Inferior parietal cortex (tissue), 1 donor: ENCODE results near the gene ZNF512B.

Experiments
- DNase-seq: peaks from one replicate; pipeline ENCODE4 v3.0.0-alpha.2; 2016; ENCODE audit errors: extremely low spot score

Gene ZNF512B

DNA sequence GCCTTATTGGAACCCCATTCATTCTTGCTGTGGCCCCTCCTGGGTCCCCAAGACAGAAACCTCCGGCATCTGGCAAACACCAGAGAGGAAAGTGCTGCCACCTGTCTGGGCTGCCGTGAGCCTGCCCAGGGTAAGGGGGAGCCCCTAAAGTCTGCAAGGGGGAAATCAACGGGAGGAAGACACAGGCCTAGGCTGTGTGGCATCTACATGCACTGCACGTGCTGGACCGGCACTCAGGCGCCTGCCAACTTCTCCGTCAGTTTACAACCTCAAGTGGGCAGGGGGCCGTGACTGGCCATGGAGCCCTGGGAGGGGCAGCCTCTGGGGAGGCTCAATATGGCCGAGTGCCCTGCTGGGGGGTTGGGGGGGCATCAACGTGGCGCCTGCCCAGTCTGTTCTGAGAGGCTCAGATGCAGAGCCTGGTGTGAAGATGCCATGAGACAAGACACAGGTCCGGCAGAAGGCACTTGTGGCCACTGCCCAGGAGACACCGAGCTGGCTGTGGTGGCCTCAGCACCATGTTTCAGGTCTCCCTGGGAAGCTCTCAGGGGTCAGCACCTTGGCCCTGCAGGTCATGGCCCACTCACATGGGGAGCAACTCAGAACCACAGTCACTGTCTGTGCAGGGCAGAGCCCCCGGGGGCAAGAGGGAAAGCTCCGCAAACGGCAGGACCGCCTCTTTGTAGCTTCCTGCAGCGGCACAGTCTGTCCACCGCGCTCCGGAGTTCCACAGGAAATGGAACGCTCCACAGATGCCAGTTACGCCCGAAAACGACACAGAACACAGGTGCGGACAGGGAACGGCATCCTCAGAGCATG is 21.9 kb downstream of the ZNF512B start:
- no peak for DNase-seq

DNA sequence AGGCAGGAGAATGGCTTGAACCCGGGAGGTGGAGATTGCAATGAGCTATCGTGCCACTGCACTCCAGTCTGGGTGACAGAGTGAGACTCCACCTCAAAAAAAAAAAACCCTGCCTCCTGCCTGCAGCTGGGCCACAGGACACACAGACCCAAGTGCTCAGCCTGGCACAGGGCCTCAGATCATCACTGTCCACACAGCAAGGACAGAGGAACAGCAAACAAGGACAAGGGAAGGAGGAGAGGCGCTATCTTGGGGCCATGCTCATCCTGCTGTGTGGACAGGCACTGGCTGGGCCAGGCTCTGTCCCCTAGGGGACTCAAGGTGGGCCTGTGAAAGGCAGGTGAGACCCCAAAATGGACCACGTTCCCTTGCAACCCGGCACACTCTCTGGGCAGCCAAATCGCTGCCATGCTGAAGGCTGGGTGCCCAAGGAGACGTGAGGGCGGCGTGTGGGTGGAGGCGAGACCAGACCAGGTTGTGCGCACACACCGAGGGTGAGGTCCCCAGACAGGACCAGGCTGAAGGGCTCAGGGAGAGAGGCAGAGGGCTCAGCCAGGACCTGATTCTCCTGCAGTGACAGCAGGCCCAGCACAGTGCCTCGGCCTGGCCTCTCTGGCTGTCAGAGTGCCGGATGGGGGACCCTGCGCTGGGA is 22.6 kb downstream of the ZNF512B start:
- no peak for DNase-seq

DNA sequence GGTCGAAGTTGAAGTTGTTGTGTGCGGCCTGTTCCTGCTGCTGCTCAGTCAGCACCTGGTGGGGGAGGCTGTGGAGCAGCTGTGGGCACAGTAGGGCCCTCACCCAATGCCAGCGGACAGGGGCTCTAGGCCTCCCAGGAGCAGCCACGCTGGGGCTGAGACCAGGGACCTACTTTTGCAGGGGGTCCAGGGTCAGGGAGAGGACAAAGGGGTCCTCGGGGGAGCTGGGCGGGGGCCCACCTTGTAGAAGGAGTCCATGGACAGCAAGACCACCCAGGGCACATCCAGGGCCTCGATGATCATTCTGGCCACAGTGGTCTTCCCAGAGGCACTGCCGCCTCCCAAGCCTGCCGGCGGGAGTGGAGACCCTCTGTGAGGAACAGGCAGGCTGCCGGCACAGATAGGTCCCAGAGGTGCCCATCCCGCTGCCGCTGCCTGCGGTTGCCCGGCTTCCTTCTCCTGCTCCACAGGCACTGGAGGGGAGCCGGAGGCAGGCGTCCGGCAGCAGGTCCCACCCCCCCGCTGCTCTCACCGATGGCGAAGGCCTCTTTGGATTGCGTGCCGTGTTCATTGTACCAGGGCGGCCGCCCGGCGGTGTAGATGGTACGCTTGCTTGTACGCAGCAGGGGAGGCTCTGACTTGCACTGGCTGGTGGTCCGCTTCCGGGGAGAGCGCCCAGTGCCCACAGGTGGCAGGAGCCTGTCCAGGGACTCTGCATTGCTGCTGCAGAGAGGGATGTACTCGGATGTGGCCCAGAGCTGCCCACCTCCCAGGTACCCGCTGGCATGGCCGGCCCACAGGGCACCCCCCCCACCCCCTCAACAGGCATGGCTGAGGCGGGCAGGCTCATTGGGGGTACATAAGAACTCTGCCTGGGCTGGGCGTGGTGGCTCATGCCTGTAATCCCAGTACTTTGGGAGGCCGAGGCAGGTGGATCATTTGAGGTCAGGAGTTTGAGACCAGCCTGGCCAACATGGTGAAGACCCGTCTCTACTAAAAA is 23.5 kb downstream of the ZNF512B start:
- no peak for DNase-seq

DNA sequence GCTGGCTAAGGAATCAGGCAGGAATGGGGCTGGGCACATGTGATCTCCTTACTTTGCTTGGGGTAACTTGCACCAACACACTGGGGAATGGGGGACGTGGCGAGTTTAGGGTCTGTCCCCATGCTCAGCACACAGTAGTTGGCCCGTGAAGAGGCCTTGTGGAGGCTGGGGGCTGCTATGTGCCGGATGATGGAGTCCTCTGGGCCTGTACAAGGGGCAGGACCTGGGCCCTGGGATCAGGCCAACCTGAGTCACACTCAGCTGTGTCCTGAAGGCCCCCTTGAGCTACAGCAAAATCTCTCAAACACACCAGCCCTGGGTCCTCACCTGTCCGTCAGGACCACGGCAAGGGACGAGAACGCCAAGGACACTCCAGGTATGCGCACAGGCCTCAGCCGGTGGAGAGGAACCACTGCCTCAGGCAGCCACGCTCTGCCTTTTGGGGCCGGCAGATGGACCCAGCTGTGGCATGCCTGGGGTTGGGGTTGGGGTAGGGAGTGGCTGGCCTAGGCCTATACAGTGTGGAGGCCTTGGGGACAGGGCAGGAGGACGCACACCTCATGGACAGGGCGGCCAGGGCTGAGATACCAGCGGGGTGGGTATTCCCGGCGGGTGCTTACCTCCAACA is 24.6 kb downstream of the ZNF512B start:
- DNase-seq, result no peak

DNA sequence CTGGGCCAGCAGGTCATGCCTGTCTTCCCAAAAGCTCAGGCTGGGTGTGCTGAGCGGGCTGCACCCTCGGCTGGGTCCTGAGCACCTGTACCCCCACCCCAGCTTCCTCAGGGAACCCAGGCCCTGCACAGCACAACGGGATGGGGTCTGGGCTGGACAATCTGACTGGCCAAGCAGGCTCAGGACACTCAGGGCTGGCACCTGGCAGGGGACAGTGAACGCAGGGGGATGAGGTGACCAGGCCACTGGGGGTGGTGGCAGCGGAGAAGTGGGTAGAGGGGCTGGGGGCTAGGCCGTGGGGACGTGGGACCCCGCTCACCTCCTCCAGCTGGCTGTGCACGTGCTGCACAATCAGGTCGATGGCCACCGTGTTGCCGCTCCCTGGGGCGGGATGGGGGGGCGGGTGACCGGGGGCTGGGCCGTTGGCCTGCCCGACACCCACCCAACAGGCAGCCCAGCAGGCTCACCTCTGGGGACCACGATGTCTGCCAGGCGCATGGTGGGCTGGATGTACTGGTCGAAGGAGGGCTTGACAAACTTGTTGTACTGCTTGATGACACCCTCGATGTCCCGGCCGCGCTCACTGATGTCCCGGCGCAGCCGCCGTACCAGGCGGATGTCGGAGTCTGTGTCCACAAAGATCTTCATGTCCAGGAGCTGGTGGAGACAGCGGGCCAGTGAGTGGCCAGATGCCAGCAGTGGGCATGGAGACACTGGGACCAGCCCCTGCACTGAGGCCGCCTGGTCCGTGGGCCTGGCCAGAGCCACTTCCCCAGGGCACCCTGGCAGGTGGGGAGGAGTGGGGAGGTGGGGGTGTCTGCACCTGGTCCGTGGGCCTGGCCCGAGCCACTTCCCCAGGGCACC is 25.4 kb downstream of the ZNF512B start:
- no peak for DNase-seq

DNA sequence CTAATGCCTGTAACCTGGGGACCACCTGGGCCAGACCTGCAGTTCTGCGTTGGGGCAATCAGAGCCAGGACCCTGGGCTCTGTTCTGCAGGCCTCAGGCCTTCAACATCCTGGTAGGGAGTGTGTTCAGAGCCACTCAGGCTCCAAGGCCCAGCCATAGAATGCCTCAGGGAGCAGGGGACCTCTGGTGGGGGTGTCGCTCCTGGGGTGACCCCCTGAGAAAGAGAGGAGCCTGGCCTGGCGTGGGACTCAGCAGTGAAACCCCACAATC is 26.0 kb downstream of the ZNF512B start:
- DNase-seq, result no peak

DNA sequence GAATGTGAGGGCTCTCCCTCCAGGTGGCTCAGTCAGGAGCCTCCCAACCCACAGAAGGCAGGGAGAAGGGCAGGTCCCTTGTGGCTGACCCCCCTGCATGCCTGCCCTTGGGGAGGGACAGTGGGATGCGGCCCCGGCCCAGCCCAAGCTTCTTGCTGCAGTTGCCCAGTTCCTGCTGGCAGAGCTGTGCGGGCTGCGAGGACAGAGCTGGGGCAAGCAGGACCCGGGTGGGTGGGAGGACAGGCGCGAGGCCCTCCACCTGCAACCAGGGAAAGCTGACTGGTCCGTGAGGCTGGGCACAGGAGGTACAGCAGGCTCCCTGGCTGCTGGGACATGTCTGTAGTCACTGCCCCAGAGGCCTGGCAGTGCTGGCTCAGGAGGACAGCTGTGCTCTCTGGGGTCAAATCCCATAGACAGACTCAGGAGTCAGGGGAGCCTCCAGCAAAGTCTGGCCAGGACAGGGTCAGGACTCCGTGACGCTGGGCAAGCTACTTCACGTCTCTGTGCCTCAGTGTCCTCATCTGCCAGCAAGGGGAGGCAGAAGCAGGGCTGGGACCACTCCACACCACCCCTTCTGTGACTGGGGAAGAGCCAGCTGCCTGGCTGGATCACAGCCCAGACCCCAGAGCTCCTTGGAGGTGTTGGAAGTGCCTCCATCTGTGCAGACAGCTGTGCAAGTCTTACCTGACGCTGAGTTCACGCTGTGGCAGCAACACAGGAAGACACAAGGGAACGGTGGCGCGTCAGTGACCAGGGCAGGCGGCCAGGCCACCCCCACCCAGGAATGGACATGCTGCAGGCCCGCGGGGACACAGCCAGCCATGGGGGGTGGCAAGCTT is 26.5 kb downstream of the ZNF512B start:
- no peak for DNase-seq

DNA sequence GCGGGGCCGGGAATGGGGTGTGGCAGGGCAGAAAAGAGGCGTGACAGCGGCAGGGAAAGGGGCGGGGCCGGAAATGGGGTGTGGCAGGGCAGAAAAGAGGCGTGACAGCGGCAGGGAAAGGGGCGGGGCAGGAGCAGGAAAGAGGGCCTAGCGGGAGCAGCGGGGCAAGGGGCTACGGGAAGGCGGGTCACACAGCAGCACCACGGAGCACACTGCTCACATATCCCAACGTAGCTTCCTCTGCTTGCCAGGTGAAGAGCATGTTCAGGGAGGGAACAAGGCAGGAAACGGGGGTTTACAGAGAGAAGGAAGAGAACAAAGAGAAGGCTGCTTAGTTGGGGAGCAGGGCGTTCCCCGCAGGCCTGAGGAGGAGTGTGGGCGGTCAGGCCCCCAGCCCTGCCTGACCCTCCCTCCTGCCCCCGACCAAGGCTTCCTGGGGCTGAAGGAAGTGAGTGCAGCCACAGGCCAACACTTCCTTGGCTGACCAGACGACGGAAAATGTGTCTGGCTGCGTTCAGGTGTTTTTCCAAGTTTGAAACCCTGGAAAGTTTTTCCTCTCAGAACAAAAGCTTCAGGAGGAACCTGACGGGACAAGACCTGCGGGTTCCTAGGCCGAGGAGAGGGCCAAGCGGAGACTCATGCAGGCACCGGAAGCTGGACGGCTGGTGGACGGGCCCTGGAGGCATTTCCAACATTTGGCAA is 27.3 kb downstream of the ZNF512B start:
- no peak for DNase-seq

DNA sequence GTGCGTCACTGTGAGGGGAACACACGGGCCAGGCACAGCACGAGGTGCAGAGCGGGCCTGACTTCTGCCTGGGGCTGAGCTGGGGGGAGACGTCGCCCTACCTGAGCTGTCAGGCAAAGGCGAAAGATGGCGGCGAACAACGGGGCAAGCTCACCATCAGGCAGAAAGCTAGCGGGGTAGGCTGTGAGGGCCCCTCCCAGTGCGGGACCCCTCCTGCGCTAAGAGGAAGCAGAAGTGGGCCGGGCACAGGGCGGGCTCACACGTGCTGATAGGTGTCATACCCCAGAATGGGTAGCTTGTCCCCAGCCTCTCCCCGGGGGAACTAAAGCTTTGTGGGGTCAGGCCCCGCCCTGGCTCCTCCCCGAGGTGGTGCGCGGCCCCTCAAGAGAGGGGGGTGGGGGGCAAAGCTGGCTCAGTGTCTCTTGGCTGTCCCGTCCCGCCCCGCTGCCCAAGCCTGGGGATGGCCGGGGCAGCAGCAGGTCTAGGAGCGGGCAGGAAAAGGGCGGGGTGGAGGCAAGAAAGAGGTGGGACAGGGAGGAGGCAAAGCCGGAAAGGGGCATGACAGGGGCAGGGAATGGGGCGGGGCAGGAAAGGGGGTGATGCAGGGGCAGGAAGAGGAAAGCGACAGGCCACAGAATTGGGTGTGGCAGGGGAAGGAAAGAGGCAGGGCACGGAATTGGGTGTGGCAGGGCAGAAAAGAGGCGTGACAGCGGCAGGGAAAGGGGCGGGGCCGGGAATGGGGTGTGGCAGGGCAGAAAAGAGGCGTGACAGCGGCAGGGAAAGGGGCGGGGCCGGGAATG is 28.2 kb downstream of the ZNF512B start:
- no peak for DNase-seq

DNA sequence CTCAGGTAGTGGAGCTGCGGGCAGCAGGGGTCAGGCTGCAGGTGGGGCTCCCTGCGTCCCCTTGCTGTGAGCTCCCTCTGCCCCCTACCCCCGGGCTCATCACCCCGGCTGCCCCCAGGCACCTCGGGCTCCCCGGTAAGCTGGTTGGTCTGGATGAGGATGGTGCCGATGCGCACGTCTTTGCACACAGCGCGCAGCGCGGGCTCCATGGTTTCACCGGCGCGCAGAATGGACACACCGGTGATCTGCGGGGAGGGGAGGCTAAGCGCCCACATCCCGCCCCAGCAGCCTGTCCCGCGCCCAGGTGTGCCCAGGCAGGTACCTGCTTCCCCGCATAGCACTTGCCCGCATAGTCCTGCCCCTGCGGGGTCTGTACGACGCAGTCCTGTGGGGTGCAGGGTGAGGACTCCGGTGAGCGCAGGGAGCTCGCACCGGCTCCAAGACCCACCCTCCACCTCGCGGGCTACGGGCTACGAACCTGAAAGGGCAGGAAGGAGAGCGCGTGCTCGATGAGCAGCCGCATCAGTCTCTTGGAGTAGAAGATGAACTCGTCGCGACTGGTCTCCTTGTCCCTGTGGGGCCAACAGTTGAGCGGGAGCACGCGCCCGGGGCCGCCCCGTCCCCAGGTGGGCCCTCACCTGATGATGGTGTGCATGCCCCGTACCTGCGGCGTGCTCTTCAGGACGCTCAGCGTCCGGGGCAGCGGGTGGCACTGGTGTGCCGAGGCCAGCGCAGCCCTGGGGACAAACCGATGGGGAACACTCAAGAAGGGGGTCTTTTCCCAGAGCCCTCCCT is 29.1 kb downstream of the ZNF512B start:
- no peak for DNase-seq

DNA sequence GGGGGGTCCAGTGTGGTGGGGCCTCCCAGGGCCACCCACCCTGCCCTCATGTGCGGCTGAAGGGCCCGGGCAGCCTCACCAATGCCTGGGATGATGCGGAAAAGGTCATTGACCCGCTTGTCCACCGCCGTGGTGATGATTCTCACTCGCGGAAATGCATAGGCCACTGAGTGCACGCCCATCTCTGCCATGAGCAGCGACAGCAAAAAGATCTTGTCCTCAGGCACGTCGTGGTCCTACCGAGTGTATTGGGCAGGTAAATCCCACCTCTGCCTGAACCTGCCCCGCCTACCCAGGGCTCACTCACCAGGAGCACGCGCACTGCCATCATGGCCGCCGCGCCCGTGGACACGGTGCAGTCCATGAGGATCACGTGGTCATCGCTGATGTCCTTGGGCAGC is 29.7 kb downstream of the ZNF512B start:
- DNase-seq, result no peak

DNA sequence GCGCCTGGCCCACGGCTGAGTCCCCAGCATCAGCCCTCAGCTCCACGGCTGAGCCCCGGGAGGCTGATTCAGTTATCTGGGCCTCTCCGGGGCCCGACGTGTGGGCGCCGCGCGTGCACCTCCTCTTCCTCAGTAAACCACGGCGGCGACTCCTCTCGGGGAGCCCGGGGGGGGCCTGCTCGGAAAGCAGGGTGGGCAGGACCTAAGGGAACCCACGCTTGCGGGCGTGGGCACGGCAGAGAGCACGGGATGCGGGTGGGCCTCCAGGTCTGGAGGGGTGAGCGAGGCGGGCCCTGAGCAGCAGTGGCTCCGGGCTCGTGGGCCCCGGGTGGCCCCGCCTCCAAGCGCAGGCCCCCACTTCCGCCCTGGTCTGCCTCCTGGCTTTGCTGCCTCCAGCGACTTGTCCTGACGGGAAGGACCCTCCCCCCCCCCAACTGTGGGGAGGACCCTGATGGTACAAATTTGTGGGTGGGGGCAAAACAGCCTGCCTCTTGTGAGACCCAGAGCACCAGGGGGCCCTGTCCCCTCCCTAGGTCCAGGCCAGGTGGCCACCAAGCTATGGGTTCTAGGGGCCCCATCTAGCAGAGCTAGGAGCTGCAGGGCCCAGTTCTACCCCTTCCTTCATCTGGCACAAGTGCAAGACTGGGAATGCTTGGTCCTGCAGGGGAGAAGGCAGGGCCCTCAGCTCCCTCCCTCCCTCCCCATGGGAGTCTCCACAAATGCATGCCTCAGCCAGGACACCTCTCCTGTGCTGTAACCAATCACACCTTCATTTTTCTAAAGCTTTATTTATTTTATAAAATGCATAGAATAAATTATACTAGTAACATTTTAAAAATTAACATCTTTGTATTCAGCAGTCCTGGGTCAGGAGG is 30.4 kb downstream of the ZNF512B start:
- no peak for DNase-seq

DNA sequence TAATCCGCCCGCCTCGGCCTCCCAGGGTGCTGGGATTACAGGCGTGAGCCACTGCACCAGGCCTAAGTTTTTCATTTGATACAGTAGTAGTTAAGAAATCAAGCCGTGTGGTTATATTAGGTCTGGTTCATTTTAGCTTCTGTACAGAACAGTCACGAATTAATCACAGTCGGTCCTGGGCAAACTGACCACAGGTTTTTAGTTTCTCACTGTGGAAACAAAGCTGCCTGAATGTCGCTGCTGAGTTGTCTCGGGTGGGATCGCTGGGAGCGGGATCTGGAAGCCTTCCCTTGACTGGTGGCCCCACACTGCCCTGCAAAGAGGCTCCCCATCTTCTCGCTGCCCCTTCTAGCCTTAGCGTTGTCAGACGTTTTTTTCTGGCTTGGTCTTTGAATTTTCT is 32.1 kb downstream of the ZNF512B start:
- DNase-seq, result no peak

DNA sequence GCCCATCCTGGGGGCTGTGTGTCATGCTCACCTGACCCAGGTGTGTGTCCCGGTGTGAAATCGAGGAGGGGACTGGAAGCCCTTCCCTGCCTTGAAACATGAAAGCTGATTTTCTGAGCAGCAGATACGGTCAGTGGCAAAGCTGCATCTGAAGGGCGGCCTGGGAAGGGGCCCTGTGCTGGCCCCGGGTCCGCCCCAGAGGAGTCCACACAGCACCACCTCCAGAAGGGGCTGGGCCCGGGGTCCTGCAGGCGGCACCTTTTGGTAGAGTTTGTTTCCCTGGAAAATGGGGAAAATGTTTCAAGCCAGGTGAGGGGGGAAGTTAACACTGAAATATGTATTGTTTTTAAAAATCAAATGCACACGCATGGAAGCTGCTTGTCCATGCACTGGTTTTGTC is 34.3 kb downstream of the ZNF512B start:
- no peak for DNase-seq

DNA sequence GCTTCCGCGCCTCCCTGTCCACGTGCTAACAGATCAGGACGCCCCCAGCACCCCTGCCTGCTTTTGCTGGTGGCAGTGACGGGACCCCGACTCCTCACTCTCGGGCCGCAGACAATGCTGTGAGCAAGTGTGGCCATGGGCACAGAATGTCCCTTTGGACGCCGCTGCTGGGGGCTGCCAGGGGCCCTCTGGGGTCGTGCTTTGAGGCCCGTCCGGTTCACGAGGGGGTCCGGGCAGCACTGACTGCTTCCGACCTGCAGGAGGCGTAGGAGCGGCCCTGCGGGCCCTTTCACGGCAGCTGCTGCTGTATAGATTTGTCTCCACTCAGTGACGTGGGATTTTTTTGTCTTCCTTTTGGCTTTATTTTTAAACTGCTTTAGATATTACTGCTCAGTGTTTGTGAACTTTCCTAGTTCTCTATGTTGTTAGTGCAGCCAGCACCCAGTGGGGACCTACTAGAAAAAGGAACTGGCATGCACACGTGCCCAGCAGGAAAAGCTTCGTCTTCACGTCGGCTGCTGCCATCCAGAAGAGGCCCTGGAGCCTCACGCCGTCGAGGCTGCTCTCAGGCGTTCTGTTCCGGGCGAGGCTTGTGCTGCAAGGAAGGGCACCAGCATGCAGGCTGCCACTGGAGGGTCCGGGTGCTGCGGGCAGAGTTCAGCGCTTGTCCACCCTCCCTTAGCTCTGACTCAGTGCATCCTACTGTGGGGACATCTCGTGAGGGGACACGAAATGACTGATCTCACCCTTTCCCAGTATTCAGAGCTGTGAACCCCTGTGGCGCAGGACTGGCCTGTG is 35.3 kb downstream of the ZNF512B start:
- no peak for DNase-seq

DNA sequence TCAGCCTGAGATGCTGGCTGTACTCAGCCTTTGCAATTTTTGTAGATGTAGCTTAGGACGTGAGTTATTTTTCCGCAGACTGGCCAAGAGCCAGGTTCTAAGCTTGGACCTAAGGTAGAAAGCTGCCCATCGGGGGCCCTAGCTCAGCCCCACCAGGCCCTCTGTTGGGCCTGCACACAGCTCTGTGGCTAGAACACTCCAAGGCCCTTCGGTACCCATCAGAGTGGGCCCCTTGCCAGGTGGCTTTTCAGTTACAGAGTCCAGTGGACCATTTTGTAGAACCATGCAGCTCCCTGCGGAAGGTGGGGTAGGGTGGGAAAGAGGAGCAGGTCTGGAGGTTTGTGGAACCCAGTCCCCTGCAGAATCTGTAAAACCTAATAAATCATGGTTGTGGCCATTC is 36.1 kb downstream of the ZNF512B start:
- DNase-seq, result no peak
